DOHH2 (cell line): ENCODE measurements around the gene IGF1R.

ENCODE experiments used
- H3F3A ChIP-seq: fragments of 200-600 bp; sonication (generic), shearing (Covaris generic); 2 replicates; pipeline ENCODE4 v1.6.0; 2016; ENCODE audit warnings: antibody characterized with exemption, mild to moderate bottlenecking; ENCODE audit not compliant: control insufficient read depth, insufficient read depth
- H3K27ac ChIP-seq: fragments of 200-600 bp; sonication (generic); 2 replicates; pipeline ENCODE4 v1.5.1; 2014; ENCODE audit warnings: low read depth, mild to moderate bottlenecking, low read length, moderate library complexity
- H3K27me3 ChIP-seq: fragments of 200-600 bp; sonication (generic); 2 replicates; pipeline ENCODE4 v1.6.1; 2014; ENCODE audit warnings: mild to moderate bottlenecking, low read length, mixed read lengths; ENCODE audit not compliant: control insufficient read depth
- H3K36me3 ChIP-seq: fragments of 200-600 bp; sonication (generic); 2 replicates; pipeline ENCODE4 v1.6.1; 2014; ENCODE audit warnings: mild to moderate bottlenecking, low read length, moderate library complexity, mixed read lengths; ENCODE audit not compliant: control insufficient read depth
- H3K4me1 ChIP-seq: fragments of 200-600 bp; sonication (generic); 2 replicates; pipeline ENCODE4 v1.6.1; 2014; ENCODE audit warnings: mild to moderate bottlenecking, low read length, mixed read lengths; ENCODE audit not compliant: control insufficient read depth
- H3K4me2 ChIP-seq: fragments of 200-600 bp; sonication (generic); 2 replicates; pipeline ENCODE4 v1.6.0; 2014; ENCODE audit warnings: mild to moderate bottlenecking, low read length, moderate library complexity
- H3K4me3 ChIP-seq: fragments of 200-600 bp; sonication (generic); 2 replicates; pipeline ENCODE4 v1.5.1; 2014; ENCODE audit warnings: mild to moderate bottlenecking, low read length, mixed read lengths
- H3K79me2 ChIP-seq: fragments of 200-600 bp; sonication (generic); 2 replicates; pipeline ENCODE4 v1.6.1; 2014; ENCODE audit warnings: mild to moderate bottlenecking, low read length, mixed read lengths; ENCODE audit not compliant: control insufficient read depth
- H3K9me2 ChIP-seq: fragments of 200-600 bp; sonication (generic); replicated peaks from 2 replicates; pipeline ENCODE4 v1.6.1; 2014; ENCODE audit warnings: mild to moderate bottlenecking, low read length, mixed read lengths; ENCODE audit not compliant: control insufficient read depth
- H3K9me3 ChIP-seq: fragments of 200-600 bp; sonication (generic); 2 replicates; pipeline ENCODE4 v1.6.1; 2014; ENCODE audit warnings: antibody characterized with exemption, low read length, mixed read lengths; ENCODE audit not compliant: control insufficient read depth, insufficient read depth
- H4K20me1 ChIP-seq: fragments of 200-600 bp; sonication (generic); 2 replicates; pipeline ENCODE4 v1.6.0; 2014; ENCODE audit warnings: low read depth, mild to moderate bottlenecking, antibody characterized with exemption, low read length, moderate library complexity; ENCODE audit not compliant: control insufficient read depth, insufficient read depth
- CTCF ChIP-seq: fragments of 200-600 bp; sonication (generic); IDR thresholded peaks from one replicate; pipeline ENCODE4 v1.5.1; 2014; ENCODE audit warnings: antibody characterized with exemption, mild to moderate bottlenecking, low read depth, low read length; ENCODE audit not compliant: poor library complexity, severe bottlenecking
- EZH2phosphoT487 ChIP-seq: fragments of 200-600 bp; sonication (generic); IDR thresholded peaks from 2 replicates; pipeline ENCODE4 v1.6.1; 2017; ENCODE audit warnings: borderline replicate concordance, mild to moderate bottlenecking, antibody characterized with exemption, low read length, moderate library complexity, mixed read lengths

Gene IGF1R

GRCh38 chr15:98904544-98904943 lies 256.2 kb downstream of the IGF1R start:
- Histone ChIP-seq H4K20me1 (no peaks in the 10 kb centered on the region), H3K27ac (no peak overlapping the region), H3K4me3 (no peak overlapping the region), H3K27me3 (no peaks in the 10 kb centered on the region), H3K4me1 (no peaks in the 10 kb centered on the region), H3K9me2 (no peaks in the 10 kb centered on the region), H3K79me2 (no peaks in the 10 kb centered on the region), H3K4me2 (no peak overlapping the region), H3F3A (no peaks in the 10 kb centered on the region), H3K9me3 (no peaks in the 10 kb centered on the region), H3K36me3 (no peaks in the 10 kb centered on the region)
- TF ChIP-seq CTCF: peak; percentile 70
- no peak for TF ChIP-seq EZH2phosphoT487

- no peak overlapping the region for H3K4me3 ChIP-seq
- no peaks in the 10 kb centered on the region for H3K79me2 ChIP-seq
- H3K27ac ChIP-seq: no peak overlapping the region
- H3K36me3 ChIP-seq: no peaks in the 10 kb centered on the region
- TF ChIP-seq EZH2phosphoT487 (no peak), CTCF (no peak)
- H3K27me3 ChIP-seq: no peaks in the 10 kb centered on the region
- no peaks in the 10 kb centered on the region for H3K9me2 ChIP-seq
- no peaks in the 10 kb centered on the region for H3K9me3 ChIP-seq
- no peaks in the 10 kb centered on the region for H3K4me1 ChIP-seq
- no peaks in the 10 kb centered on the region for H4K20me1 ChIP-seq
- H3F3A ChIP-seq: no peaks in the 10 kb centered on the region
- H3K4me2 ChIP-seq: no peak overlapping the region
Observed at GRCh38 chr15:98905963-98906711, 257.8 kb downstream of the IGF1R start.

GRCh38 chr15:98906712-98907083 lies 258.4 kb downstream of the IGF1R start:
- TF ChIP-seq CTCF: no peak
- no peaks in the 10 kb centered on the region for H3K27me3 ChIP-seq
- no peaks in the 10 kb centered on the region for H3K36me3 ChIP-seq
- H3K9me2 ChIP-seq: no peaks in the 10 kb centered on the region
- H3K4me3 ChIP-seq: no peak overlapping the region
- no peaks in the 10 kb centered on the region for H3K79me2 ChIP-seq
- H3K4me2 ChIP-seq: no peak overlapping the region
- H3F3A ChIP-seq: no peaks in the 10 kb centered on the region
- H3K4me1 ChIP-seq: no peaks in the 10 kb centered on the region
- H3K27ac ChIP-seq: no peak overlapping the region
- H4K20me1 ChIP-seq: no peaks in the 10 kb centered on the region
- no peaks in the 10 kb centered on the region for H3K9me3 ChIP-seq
